ENCODE results near the gene GNG12.

The GNG12 gene

GRCh38 chr1:67739361-67739760, 93.9 kb downstream of the GNG12 start:
- Histone ChIP-seq H3K27me3 (ENCODE audit: low read length) (no peaks in the 10 kb centered on the region), H4K20me1 (ENCODE audit: low read depth, low read length) (no peaks in the 10 kb centered on the region), H3K36me3 (ENCODE audit: low read length) (no peaks in the 10 kb centered on the region), H3K4me2 (ENCODE audit: low read depth, low read length, poor library complexity, severe bottlenecking) (no peak overlapping the region), H3K9ac (ENCODE audit: low read length) (no peak overlapping the region), H3F3A (ENCODE audit: insufficient read depth) (peaks cover 7% of the 10 kb centered on the region), H3K27ac (ENCODE audit: low read depth, low read length) (no peak overlapping the region), H3K9me3 (ENCODE audit: insufficient read depth, low read length) (no peaks in the 10 kb centered on the region), H2AFZ (ENCODE audit: low read depth, low read length, severe bottlenecking) (no peak overlapping the region), H3K4me3 (ENCODE audit: insufficient read depth, low read length, poor library complexity, severe bottlenecking) (no peak overlapping the region), H3K9me2 (replicated peaks; ENCODE audit: insufficient read depth, low read length) (no peaks in the 10 kb centered on the region), H3K79me2 (ENCODE audit: insufficient read depth, low read length) (no peaks in the 10 kb centered on the region)
- TF ChIP-seq EZH2phosphoT487 (conservative IDR thresholded peaks at IDR 0.05; ENCODE audit: low read length) (no peak), CTCF (IDR thresholded peaks at IDR 0.05; ENCODE audit: insufficient read depth, low read length, poor library complexity, severe bottlenecking) (no peak)

- Histone ChIP-seq H3F3A (ENCODE audit: insufficient read depth) (peaks cover 7% of the 10 kb centered on the region), H2AFZ (ENCODE audit: low read depth, low read length, severe bottlenecking) (no peak overlapping the region), H3K4me3 (ENCODE audit: insufficient read depth, low read length, poor library complexity, severe bottlenecking) (no peak overlapping the region), H3K79me2 (ENCODE audit: insufficient read depth, low read length) (no peaks in the 10 kb centered on the region), H3K27me3 (ENCODE audit: low read length) (no peaks in the 10 kb centered on the region), H3K9me3 (ENCODE audit: insufficient read depth, low read length) (no peaks in the 10 kb centered on the region), H3K36me3 (ENCODE audit: low read length) (no peaks in the 10 kb centered on the region), H4K20me1 (ENCODE audit: low read depth, low read length) (no peaks in the 10 kb centered on the region), H3K9me2 (replicated peaks; ENCODE audit: insufficient read depth, low read length) (no peaks in the 10 kb centered on the region), H3K27ac (ENCODE audit: low read depth, low read length) (no peak overlapping the region), H3K9ac (ENCODE audit: low read length) (no peak overlapping the region), H3K4me2 (ENCODE audit: low read depth, low read length, poor library complexity, severe bottlenecking) (no peak overlapping the region)
- TF ChIP-seq CTCF (IDR thresholded peaks at IDR 0.05; ENCODE audit: insufficient read depth, low read length, poor library complexity, severe bottlenecking) (no peak), EZH2phosphoT487 (conservative IDR thresholded peaks at IDR 0.05; ENCODE audit: low read length) (no peak)
Measured at GRCh38 chr1:67738401-67738800, 94.9 kb downstream of the GNG12 start.

GRCh38 chr1:67737875-67738274, 95.4 kb downstream of the GNG12 start:
- Histone ChIP-seq H3K4me3 (ENCODE audit: insufficient read depth, low read length, poor library complexity, severe bottlenecking) (no peak overlapping the region), H3F3A (ENCODE audit: insufficient read depth) (peaks cover 7% of the 10 kb centered on the region), H3K9me2 (replicated peaks; ENCODE audit: insufficient read depth, low read length) (no peaks in the 10 kb centered on the region), H3K79me2 (ENCODE audit: insufficient read depth, low read length) (no peaks in the 10 kb centered on the region), H3K36me3 (ENCODE audit: low read length) (no peaks in the 10 kb centered on the region), H3K27me3 (ENCODE audit: low read length) (no peaks in the 10 kb centered on the region), H3K27ac (ENCODE audit: low read depth, low read length) (no peak overlapping the region), H3K9ac (ENCODE audit: low read length) (no peak overlapping the region), H2AFZ (ENCODE audit: low read depth, low read length, severe bottlenecking) (no peak overlapping the region), H3K9me3 (ENCODE audit: insufficient read depth, low read length) (no peaks in the 10 kb centered on the region), H3K4me2 (ENCODE audit: low read depth, low read length, poor library complexity, severe bottlenecking) (no peak overlapping the region), H4K20me1 (ENCODE audit: low read depth, low read length) (no peaks in the 10 kb centered on the region)
- no peak for TF ChIP-seq EZH2phosphoT487 (conservative IDR thresholded peaks at IDR 0.05; ENCODE audit: low read length)
- no peak for TF ChIP-seq CTCF (IDR thresholded peaks at IDR 0.05; ENCODE audit: insufficient read depth, low read length, poor library complexity, severe bottlenecking)

Measured in SU-DHL-6 (cell line).